ENCODE results near the gene SERTAD2.

Gene SERTAD2

DNA sequence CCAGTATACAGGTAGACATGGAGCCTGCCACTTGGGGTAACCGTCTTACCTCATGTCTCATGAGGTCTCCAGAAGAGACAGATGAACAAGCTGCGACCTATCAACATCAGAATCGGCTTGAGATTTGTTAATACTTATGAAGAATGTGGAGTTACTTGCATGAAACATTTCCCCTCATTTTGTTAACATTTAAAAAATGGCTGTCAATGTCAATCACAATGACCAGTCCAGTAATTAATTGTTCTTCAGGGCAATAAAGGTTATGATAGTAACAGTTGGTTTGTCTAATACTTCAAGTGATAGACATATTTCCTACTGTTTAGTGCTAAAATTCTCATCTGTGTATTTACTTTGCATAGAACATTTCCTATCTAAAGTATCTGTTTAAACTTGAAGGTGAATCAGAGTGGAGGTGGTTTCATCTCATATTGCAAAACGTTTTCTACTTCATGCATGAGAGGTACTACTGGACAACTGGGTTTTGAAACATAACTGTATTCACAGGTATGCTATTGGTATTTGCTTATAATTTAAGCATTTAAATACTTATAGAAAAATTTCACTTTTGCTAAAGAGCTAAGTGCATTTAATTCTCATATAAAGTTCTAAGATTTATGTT, 15.1 kb downstream of the SERTAD2 start:
- Histone ChIP-seq H3K4me3 (ENCODE audit: low read length, poor library complexity, severe bottlenecking) (no peak overlapping the region), H3K4me1 (ENCODE audit: insufficient read depth, low read length, poor library complexity, severe bottlenecking) (peaks cover 39% of the 10 kb centered on the region), H3K27me3 (ENCODE audit: insufficient read depth, low read length, poor library complexity, severe bottlenecking) (no peaks in the 10 kb centered on the region), H3F3A (ENCODE audit: low read depth) (no peaks in the 10 kb centered on the region), H3K9ac (ENCODE audit: low read depth, low read length, poor library complexity, severe bottlenecking) (no peak overlapping the region), H4K20me1 (ENCODE audit: insufficient read depth, low read length, poor library complexity, severe bottlenecking) (peaks cover 93% of the 10 kb centered on the region), H3K4me2 (ENCODE audit: low read depth, low read length, poor library complexity, severe bottlenecking) (peak overlapping the region; percentile 40), H2AFZ (ENCODE audit: low read length) (no peak overlapping the region), H3K9me3 (ENCODE audit: insufficient read depth, low read depth, low read length) (no peaks in the 10 kb centered on the region), H3K9me2 (replicated peaks; ENCODE audit: low read depth, low read length) (no peaks in the 10 kb centered on the region), H3K36me3 (ENCODE audit: insufficient read depth, low read length) (peaks cover 41% of the 10 kb centered on the region), H3K79me2 (ENCODE audit: insufficient read depth, low read length) (peaks cover 96% of the 10 kb centered on the region)
- TF ChIP-seq, protein P1, sequence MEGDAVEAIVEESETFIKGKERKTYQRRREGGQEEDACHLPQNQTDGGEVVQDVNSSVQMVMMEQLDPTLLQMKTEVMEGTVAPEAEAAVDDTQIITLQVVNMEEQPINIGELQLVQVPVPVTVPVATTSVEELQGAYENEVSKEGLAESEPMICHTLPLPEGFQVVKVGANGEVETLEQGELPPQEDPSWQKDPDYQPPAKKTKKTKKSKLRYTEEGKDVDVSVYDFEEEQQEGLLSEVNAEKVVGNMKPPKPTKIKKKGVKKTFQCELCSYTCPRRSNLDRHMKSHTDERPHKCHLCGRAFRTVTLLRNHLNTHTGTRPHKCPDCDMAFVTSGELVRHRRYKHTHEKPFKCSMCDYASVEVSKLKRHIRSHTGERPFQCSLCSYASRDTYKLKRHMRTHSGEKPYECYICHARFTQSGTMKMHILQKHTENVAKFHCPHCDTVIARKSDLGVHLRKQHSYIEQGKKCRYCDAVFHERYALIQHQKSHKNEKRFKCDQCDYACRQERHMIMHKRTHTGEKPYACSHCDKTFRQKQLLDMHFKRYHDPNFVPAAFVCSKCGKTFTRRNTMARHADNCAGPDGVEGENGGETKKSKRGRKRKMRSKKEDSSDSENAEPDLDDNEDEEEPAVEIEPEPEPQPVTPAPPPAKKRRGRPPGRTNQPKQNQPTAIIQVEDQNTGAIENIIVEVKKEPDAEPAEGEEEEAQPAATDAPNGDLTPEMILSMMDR (conservative IDR thresholded peaks at IDR 0.05; ENCODE audit: low read length), result no peak
- TF ChIP-seq EZH2phosphoT487 (IDR thresholded peaks at IDR 0.05; ENCODE audit: borderline replicate concordance), result no peak

DNA sequence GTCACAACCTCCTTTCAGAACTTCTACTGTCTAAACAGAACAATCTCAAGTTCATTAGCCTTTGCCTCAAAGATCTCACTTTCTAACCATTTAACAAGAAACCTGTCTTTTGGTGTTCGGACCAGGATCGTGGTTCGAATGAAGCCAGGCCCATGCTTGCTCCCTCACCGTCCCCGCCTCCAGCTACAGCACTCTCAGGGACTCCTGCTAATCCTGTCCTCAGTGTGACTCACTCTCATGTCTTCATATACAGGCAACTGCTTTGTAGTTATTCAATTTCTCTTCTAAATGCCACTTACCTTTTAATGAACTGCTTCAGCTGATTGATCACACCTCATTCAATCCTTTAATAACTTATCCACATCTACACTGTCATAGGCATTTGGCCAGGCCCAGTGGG, 15.8 kb downstream of the SERTAD2 start:
- no peak for TF ChIP-seq EZH2phosphoT487 (IDR thresholded peaks at IDR 0.05; ENCODE audit: borderline replicate concordance)
- Histone ChIP-seq H3K4me1 (ENCODE audit: insufficient read depth, low read length, poor library complexity, severe bottlenecking) (peaks cover 37% of the 10 kb centered on the region), H3K9ac (ENCODE audit: low read depth, low read length, poor library complexity, severe bottlenecking) (no peak overlapping the region), H3K4me3 (ENCODE audit: low read length, poor library complexity, severe bottlenecking) (no peak overlapping the region), H3K27me3 (ENCODE audit: insufficient read depth, low read length, poor library complexity, severe bottlenecking) (no peaks in the 10 kb centered on the region), H3F3A (ENCODE audit: low read depth) (no peaks in the 10 kb centered on the region), H3K79me2 (ENCODE audit: insufficient read depth, low read length) (peaks cover 95% of the 10 kb centered on the region), H3K9me3 (ENCODE audit: insufficient read depth, low read depth, low read length) (no peaks in the 10 kb centered on the region), H3K9me2 (replicated peaks; ENCODE audit: low read depth, low read length) (no peaks in the 10 kb centered on the region), H2AFZ (ENCODE audit: low read length) (no peak overlapping the region), H3K36me3 (ENCODE audit: insufficient read depth, low read length) (peaks cover 48% of the 10 kb centered on the region), H3K4me2 (ENCODE audit: low read depth, low read length, poor library complexity, severe bottlenecking) (peak overlapping the region; percentile 40), H4K20me1 (ENCODE audit: insufficient read depth, low read length, poor library complexity, severe bottlenecking) (peaks cover 87% of the 10 kb centered on the region)

DNA sequence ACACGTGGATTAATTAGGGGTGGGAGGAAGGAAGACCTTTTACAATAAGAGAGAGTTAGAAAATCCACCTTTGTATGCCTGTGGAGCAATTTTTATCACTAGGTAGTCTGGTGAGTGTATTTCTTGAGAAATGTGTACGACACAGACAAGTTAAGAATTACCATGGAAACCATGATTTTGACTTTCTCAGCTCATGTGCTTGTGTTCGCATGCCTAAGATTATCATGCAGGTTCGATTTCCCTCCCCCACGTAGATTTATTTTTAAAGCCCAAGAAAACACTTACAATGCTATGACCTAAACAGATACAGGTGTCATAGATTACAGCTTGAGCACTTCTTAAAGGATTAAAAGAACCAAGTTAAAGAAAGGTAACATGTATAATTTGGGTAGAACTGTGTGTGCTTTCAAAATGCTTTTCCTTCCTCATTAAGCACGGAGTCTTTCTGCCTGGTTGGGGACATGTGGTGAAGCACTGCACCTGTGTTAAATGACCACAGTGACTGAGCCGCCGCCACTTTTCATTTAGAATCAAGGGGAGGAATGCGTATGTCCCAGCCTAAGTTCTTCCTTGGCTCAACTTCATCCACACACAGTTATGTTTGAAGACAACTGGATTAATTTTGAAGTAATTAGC, 16.6 kb downstream of the SERTAD2 start:
- Histone ChIP-seq H4K20me1 (ENCODE audit: insufficient read depth, low read length, poor library complexity, severe bottlenecking) (peaks cover 79% of the 10 kb centered on the region), H2AFZ (ENCODE audit: low read length) (no peak overlapping the region), H3K9me2 (replicated peaks; ENCODE audit: low read depth, low read length) (no peaks in the 10 kb centered on the region), H3F3A (ENCODE audit: low read depth) (no peaks in the 10 kb centered on the region), H3K4me2 (ENCODE audit: low read depth, low read length, poor library complexity, severe bottlenecking) (peak overlapping the region; percentile 40), H3K36me3 (ENCODE audit: insufficient read depth, low read length) (peaks cover 56% of the 10 kb centered on the region), H3K9ac (ENCODE audit: low read depth, low read length, poor library complexity, severe bottlenecking) (no peak overlapping the region), H3K4me1 (ENCODE audit: insufficient read depth, low read length, poor library complexity, severe bottlenecking) (peaks cover 36% of the 10 kb centered on the region), H3K4me3 (ENCODE audit: low read length, poor library complexity, severe bottlenecking) (peak overlapping the region; percentile 3), H3K27me3 (ENCODE audit: insufficient read depth, low read length, poor library complexity, severe bottlenecking) (no peaks in the 10 kb centered on the region), H3K79me2 (ENCODE audit: insufficient read depth, low read length) (peaks cover 87% of the 10 kb centered on the region), H3K9me3 (ENCODE audit: insufficient read depth, low read depth, low read length) (no peaks in the 10 kb centered on the region)
- no peak for TF ChIP-seq EZH2phosphoT487 (IDR thresholded peaks at IDR 0.05; ENCODE audit: borderline replicate concordance)
- TF ChIP-seq, protein P1 (conservative IDR thresholded peaks at IDR 0.05; ENCODE audit: low read length), result no peak

Measured in Loucy (cell line).